NT2/D1 (cell line): ENCODE measurements around the gene SUN2.

Source experiments
- DNase-seq: peaks from one replicate; pipeline ENCODE4 v3.0.0-alpha.2; 2011; ENCODE audit warnings: low read depth, low spot score
- H3K27me3 ChIP-seq: 2 replicates; pipeline ENCODE4 v1.6.0; 2011; ENCODE audit warnings: mild to moderate bottlenecking; ENCODE audit not compliant: insufficient read length, insufficient read depth
- H3K36me3 ChIP-seq: 2 replicates; pipeline ENCODE4 v1.6.1; 2011; ENCODE audit warnings: mild to moderate bottlenecking, low read length, mixed read lengths; ENCODE audit not compliant: insufficient read depth, insufficient read length
- H3K4me1 ChIP-seq: 2 replicates; pipeline ENCODE4 v1.5.1; 2011; ENCODE audit not compliant: insufficient read depth, insufficient read length
- H3K4me3 ChIP-seq: 2 replicates; pipeline ENCODE4 v1.5.1; 2011; ENCODE audit warnings: low read depth; ENCODE audit not compliant: insufficient read length
- H3K9ac ChIP-seq: 2 replicates; pipeline ENCODE4 v1.6.0; 2011; ENCODE audit warnings: low read depth; ENCODE audit not compliant: insufficient read length
- H3K9me3 ChIP-seq: 2 replicates; pipeline ENCODE4 v1.5.1; 2011; ENCODE audit warnings: mild to moderate bottlenecking, low read length; ENCODE audit not compliant: insufficient read depth
- SUZ12 ChIP-seq: IDR thresholded peaks from 2 replicates; pipeline ENCODE4 v1.6.1; 2011; ENCODE audit not compliant: insufficient read length, insufficient read depth; ENCODE audit errors: extremely low read depth
- YY1 ChIP-seq: IDR thresholded peaks from 2 replicates; pipeline ENCODE4 v1.6.1; 2011; ENCODE audit not compliant: insufficient read length, insufficient read depth
- ZNF274 ChIP-seq: IDR thresholded peaks from 2 replicates; pipeline ENCODE4 v1.6.1; 2011; ENCODE audit warnings: mild to moderate bottlenecking, low read depth, low read length

SUN2 gene

DNA sequence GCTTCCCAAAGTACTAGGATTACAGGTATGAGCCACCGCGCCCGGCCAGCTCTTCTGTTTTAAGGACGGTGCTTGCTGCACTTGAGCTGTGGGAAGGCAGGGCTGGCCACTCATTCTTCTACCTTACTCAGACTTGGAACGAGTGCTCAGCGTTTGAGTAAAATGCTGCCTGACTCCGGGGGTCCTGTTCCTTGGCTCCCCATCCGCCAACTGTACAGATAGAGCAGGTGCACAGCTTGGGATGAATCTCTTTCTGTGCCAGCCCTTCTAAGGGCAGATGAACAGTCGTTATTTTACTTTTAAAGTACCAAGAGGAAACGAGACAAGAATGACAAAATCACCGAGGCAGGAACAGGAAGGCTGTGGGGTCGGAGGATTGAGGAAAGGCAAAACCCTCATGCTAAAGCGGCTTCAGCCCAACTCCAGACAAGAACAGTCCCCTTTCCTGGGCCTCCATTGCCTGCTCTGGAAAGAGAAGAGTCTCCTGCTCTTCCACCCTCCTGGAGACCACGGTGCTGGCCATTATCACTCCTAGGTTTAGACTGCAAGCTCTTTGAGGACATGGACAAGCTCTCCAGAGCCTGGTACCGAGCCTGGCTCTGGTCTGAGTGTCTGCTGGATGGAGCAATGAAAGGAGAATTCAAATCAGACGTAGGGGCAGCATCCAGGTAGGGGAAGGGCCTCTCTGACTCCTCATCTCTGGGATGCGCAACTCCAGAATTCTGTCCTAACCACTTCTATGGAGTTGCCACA lies 1.1 kb upstream of the SUN2 start:
- Histone ChIP-seq H3K9ac (peak overlapping the region; percentile 76), H3K9me3 (no peaks in the 10 kb centered on the region), H3K4me1 (peaks cover 8% of the 10 kb centered on the region), H3K27me3 (peaks cover 14% of the 10 kb centered on the region), H3K36me3 (peaks cover 9% of the 10 kb centered on the region), H3K4me3 (peak overlapping the region; percentile 70)
- TF ChIP-seq SUZ12: no peak
- no peak for TF ChIP-seq YY1
- no peak for TF ChIP-seq ZNF274
- no peak for DNase-seq

DNA sequence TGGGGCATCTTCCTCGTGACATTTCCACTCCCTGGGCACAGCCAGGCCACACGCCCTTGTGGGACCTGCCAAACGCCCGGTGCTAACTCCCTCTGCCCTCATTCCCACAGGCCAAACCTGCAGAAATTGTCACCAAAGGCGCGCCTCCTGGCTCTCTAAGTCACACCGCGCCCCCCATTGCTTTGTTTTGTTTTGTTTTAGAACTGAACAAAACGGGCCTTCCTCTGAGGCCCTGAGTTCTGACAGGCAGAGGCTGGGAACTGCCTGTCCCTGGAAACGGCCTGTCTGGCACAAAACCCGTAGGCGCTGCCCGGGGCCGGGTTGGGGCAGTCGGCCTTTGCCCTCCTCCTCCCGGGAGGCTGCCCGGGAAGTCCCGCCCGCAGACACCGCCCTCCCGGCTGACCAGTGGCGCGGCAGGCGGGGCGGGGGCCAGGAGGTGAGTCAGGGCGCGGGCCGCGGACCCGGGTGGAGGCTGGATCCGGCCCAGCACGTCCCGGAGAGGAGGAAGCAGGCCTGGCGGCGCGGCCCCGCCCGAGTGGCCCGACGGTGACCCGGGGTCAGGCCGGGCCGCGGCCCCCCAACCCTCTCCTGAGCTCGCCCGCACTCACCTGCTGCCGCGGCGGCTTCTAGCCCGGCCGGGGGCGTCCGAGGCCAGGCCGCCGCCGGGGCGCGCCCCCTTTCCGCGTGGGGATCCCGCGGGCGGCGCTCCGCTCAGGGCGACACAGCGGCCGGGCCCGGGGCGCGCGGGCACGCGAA lies 465 bp downstream of the SUN2 start:
- peak overlapping the region; percentile 70 for H3K4me3 ChIP-seq
- H3K4me1 ChIP-seq: peaks cover 3% of the 10 kb centered on the region
- peaks cover 24% of the 10 kb centered on the region for H3K36me3 ChIP-seq
- no peak for DNase-seq
- H3K9me3 ChIP-seq: no peaks in the 10 kb centered on the region
- H3K9ac ChIP-seq: peak overlapping the region; percentile 67
- TF ChIP-seq YY1: no peak
- TF ChIP-seq ZNF274: no peak
- no peak for TF ChIP-seq SUZ12
- peaks cover 14% of the 10 kb centered on the region for H3K27me3 ChIP-seq

DNA sequence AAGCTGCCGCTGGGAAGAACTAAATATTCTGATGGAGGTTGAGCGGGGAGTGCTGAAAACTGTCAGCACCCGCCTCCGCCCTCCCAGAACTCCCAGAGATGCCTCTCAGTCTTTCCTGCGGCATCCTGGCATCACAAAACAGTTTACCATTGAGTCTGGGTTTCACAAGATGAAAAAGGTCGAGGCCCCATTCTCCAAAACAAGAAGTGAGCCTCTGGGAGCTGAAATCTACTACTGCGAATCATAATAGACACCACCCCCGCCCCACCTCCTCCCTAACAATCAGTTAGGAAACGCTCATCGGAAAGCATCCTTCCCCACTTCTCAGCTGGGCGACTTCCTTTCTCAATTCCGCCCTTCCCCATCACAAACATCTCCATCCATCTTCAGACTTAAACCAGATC lies 1.0 kb downstream of the SUN2 start:
- Histone ChIP-seq H3K36me3 (peaks cover 29% of the 10 kb centered on the region), H3K4me3 (peak overlapping the region; percentile 70), H3K9ac (peak overlapping the region; percentile 50), H3K4me1 (peaks cover 2% of the 10 kb centered on the region), H3K27me3 (peaks cover 14% of the 10 kb centered on the region), H3K9me3 (no peaks in the 10 kb centered on the region)
- no peak for TF ChIP-seq ZNF274
- no peak for TF ChIP-seq YY1
- no peak for TF ChIP-seq SUZ12
- DNase-seq: no peak

DNA sequence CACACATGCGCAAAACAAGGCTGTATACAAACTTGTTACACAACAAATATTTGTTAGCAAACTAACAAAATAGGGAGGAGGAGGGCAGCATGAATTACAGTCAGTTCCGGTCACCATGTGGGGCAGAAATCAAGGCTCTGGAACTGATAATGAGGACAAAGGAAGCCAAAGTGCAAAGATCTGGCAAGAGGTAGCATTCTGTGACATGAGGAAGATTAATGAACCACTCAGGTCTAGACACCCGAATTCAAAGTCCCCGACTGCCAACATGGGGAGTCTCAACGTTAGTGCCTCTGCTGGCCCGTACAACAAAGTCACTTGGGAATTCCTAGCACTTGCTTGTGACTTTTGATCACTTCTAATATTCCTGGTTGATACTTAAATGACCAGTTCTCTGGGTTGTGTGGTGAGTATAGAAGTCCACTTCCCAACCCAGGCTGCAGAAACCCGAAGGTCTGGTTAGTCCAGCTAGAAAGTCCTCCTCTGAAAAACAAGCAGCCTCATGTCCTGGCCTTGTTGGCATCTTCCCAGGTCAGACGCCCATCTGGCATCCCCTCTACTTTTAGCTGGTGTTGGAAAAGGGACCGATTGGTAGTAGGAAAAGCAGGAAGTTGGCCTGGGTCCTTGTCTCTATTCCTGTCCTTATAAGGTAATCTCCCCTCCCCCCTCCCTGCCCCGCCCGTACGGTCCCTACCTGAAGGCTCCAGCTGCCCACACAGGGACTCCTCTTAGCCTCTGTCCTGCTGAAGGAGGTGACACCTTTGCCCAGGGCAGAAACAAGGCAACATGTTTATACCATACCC lies 1.6 kb downstream of the SUN2 start:
- no peak for TF ChIP-seq SUZ12
- TF ChIP-seq ZNF274: no peak
- no peak for TF ChIP-seq YY1
- H3K36me3 ChIP-seq: peaks cover 35% of the 10 kb centered on the region
- peaks cover 14% of the 10 kb centered on the region for H3K27me3 ChIP-seq
- no peak overlapping the region for H3K9ac ChIP-seq
- H3K4me3 ChIP-seq: no peak overlapping the region
- no peaks in the 10 kb centered on the region for H3K4me1 ChIP-seq
- DNase-seq: no peak
- no peaks in the 10 kb centered on the region for H3K9me3 ChIP-seq

DNA sequence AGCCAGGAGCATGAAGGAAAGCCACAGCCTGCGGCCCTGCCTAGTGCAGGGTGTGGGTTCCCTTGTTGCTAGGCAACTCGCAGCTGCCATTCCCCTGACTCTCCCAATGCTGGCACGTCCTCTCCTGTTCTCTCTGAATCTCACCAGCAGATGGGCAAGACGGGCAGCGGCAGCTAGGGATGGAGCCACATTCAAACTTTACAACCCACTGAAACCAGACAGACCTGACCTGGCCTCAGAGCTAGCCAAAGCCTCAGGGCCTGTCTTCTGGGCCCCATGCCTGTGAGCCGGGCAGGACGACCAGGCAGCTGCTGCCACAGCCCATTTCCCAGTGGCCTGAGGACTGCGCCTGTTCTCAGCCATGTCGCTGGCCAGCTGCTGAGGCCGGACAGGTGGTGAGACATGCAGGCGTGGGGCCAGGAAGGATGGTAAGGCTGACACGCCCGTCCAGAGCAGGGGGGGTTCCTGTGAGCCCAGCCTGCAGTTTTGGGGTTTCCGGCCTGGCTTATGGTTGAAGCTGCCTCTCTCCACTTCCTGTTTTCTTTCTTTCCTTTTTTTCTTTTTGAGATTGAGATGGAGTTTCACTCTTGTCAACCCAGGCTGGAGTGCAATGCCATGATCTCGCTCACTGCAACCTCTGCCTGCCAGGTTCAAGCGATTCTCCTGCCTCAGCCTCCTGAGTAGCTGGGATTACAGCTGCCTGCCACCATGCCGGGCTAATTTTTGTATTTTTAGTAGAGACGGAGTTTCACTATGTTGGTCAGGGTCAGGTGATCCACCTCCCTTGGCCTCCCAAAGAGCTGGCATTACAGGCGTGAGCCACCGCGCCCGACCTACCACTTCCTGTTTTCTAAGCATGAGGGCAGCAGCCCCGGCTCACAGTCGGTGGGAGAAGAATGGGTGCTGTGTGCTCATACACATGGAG lies 4.1 kb downstream of the SUN2 start:
- peaks cover 8% of the 10 kb centered on the region for H3K27me3 ChIP-seq
- H3K4me1 ChIP-seq: no peaks in the 10 kb centered on the region
- H3K9ac ChIP-seq: no peak overlapping the region
- H3K4me3 ChIP-seq: no peak overlapping the region
- H3K36me3 ChIP-seq: peaks cover 47% of the 10 kb centered on the region
- no peaks in the 10 kb centered on the region for H3K9me3 ChIP-seq
- no peak for DNase-seq
- TF ChIP-seq ZNF274 (no peak), YY1 (no peak), SUZ12 (no peak)

DNA sequence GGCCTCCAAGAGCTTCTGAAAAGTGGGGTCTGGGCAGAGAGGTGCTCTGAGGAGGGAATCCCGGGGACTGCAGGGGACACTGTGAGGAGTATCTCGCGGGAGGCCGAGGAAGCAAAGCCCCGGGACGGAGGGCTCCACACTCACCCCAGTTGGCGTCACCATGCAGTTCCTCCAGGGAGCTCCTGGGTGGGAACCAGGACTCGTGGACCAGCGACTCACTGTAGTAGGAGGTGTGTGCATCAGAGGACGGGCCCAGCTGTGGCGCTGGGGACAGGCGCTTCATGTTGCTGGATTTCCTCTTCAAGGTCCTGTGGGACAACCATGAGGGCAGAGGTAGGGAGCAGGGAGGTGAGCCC lies 4.8 kb downstream of the SUN2 start:
- DNase-seq: no peak
- Histone ChIP-seq H3K36me3 (peaks cover 47% of the 10 kb centered on the region), H3K27me3 (peaks cover 4% of the 10 kb centered on the region), H3K9me3 (no peaks in the 10 kb centered on the region), H3K4me3 (no peak overlapping the region), H3K9ac (no peak overlapping the region), H3K4me1 (no peaks in the 10 kb centered on the region)
- TF ChIP-seq ZNF274 (no peak), SUZ12 (no peak), YY1 (no peak)
